ENCODE data around the gene PYGB.
"Not testable (repeated sequence)": the region's sequence is repeated elsewhere in the genome, so short reads cannot be mapped to it uniquely, and the experiment has no call there.

The PYGB gene

DNA sequence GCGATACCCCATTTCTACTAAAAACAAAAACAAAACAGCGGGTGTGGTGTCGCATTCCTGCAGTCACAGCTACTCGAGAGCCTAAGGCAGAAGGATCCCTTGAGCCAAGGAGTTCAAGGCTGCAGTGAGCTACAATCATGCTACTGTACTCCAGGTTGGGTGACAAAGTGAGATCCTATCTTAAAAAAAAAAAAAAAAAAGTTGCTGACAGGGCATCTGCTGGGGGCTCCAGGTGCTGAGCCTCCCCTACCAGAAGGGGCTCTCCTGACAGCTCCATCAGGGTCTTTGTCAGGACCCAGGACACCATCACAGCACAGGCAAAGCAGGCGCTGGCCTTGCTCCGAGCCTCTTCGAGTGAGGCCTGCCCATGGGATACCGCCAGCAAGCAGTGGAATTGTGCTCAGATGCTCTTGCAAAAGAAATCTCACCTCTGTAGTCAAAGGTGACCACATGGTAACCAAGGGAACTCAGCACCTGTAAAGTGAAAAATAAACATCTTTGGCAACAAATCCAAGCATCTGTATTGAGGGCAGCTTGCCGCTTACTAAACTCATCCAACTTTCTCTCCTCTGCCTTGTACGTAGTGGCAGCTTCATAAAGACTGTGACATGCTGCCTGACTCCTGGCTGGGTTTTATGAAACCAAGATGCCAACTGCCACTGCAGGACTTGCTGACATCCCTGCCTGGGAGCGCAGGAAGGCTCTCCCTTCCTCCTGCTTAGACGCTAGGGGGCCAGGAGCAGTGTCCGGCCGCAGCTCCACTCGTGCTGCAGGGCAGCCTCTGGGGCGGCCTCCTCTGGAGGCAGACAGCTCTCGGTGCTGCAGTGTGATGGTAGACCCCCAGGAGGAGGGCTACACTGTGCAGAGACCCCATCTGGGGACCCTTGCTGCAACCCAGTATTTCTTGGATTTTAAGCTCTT, 66.9 kb downstream of the PYGB start:
- no peak for DNase-seq

- no peak for DNase-seq
Measured at GRCh38 chr20:25315418-25316210, 67.7 kb downstream of the PYGB start.

- no peak for DNase-seq
Measured at GRCh38 chr20:25316506-25317190, 68.8 kb downstream of the PYGB start.

GRCh38 chr20:25317351-25318075, 69.6 kb downstream of the PYGB start:
- no peak for DNase-seq

- no peak for DNase-seq
Measured at GRCh38 chr20:25318471-25319240, 70.8 kb downstream of the PYGB start.

GRCh38 chr20:25319241-25320034, 71.6 kb downstream of the PYGB start:
- DNase-seq, result no peak

GRCh38 chr20:25320035-25320800, 72.3 kb downstream of the PYGB start:
- no peak for DNase-seq

DNA sequence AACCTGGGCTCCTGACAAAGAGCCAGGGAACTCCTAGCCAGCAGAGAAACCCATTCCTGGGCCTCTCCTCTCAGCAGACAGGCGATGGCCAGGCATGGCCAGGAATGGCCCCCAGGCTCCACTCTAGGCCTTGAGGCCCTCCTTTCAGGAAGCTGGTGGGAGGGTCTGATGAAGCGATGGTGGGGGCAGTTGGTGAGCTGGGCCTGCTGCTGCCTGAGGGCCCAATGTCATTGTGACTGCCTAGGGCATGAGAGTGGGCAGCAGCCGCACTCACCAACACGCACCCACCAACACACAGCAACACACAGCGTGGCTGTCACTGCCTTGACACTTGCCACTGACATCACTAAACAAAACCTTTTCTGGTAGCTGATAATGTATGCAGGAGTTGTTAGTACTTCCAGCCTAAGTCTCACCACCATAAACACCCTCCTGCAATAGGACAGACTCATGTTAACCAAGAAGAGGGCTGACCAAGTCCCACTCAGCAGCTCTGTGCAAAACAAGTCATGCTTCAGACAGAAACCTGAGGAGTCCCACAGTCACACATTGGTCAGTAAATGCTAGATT, 73.5 kb downstream of the PYGB start:
- no peak for DNase-seq

GRCh38 chr20:25321991-25322390, 74.1 kb downstream of the PYGB start:
- no peak for DNase-seq

DNA sequence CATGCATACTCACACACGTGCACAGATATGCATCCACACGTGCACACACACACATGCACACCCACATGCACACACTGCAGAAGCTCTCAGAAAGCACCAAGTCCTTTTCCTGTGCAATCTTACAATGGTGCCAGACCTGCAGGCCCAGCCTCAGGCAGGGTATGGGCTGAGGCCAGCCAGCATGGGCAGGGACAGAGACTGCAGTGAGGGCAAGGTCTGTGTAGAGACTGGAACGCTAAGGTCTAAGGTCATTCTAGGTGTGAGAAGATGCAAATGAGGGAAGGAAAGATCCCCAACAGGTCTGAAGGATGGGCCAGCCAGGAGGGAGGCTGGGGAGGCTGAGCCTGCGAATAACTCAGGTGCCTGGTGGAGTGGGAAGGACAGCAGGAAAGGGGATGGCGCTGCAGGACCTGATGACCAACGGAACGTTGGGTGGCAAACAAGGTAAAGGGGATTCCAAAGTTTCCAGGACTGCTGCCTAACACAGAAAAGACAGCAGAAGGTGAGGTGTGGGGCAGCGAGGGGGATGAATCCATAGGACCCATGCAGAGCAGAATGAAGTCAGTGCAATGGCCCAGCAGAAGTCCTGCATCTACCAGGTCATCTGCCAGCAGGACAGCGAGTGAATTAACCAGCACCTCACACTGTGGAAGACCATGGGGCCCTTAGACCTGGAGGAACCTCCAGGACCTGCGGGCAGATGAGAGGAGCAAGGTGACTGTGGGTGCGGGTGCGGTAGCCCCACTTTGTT, 75.8 kb downstream of the PYGB start:
- no peak for DNase-seq

DNA sequence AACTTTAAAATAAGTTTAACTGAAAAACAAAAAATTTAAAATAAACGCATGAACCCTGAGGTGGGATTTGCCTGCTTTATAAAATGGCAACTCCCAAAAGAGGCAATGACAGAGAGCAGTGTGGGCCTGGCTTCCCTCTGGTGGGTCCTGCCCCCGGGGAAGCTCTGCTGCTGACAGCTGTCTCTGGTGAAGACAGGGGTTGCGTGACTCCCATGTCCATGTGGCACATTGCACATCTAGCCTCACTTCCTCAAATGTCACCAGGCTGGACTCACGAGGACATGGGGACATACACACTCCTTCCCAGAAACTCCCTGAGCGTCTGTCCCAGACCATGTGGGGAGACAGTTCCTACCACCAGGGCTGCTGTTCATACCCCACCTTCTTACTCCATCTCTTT, 76.5 kb downstream of the PYGB start:
- DNase-seq, result no peak

DNA sequence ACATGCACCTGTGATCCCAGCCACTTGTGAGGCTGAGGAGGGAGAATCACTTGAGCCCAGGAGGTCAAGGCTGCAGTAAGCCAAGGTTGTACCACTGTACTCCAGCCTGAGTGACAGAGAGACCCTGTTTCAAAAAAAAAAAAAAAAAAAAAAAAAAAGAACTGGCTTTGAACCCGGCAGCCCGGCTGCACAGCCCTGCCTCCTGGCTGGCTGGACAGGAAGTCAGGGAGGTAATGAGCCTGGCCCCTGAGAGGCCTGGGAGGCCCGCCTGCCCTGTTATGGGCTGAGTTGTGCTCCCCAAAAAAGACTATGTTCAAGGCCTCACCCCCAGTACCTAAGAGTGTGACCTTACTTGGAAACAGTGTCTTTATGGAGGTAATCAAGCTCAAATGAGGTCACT, 77.2 kb downstream of the PYGB start:
- DNase-seq, result no peak

DNA sequence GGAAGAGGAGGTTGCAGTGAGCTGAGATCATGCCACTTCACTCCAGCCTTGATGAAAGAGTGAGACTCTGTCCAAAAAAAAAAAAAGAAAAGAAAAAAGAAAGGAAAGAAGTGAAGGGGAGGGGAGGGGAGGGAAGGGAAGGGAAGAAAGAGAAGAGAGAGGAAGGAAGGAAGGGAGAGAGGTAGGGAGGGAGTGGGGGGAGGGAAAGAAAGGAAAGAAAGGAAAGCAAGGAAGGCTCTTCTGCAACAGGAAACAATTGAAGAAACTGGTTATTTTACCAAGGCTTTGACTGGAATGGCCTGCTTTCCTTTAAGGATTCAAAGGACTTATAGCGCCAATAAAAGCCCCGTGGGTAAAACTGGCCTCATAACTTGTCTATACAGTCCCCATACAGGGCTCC, 78.1 kb downstream of the PYGB start:
- no peak for DNase-seq

DNA sequence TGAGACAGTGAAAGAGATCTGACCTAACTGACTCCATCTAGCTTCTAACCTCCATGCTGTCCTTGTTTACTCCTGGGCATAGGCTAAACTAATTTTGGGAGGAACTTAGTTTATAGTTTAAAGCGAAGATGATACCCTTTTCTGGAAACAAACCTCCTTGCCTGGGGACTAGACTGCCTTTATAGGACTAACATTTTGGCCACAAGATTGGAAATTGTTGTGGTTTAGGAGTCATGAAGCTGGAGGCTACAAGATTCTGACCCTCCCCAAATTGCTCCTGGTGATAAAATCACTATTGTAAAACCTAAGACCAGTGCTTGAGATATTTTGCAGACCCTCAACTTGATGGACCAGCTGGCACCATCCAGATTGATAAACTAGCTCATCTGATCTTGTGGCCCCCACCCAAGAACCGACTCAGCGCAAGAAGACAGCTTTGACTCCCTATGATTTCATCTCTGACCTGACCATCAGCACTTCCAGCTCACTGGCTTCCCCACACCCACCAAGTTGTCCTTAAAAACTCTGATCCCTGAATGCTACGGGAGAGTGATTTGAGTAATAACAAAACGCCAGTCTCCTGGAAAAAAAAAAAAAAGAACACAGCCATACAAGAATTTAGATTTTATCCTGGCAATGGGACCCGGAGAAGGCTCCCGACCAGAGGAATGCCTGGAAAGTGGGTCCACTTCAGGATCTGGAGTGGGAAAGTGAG, 79.8 kb downstream of the PYGB start:
- no peak for DNase-seq

GRCh38 chr20:25328954-25329498, 81.1 kb downstream of the PYGB start:
- DNase-seq, result no peak

DNA sequence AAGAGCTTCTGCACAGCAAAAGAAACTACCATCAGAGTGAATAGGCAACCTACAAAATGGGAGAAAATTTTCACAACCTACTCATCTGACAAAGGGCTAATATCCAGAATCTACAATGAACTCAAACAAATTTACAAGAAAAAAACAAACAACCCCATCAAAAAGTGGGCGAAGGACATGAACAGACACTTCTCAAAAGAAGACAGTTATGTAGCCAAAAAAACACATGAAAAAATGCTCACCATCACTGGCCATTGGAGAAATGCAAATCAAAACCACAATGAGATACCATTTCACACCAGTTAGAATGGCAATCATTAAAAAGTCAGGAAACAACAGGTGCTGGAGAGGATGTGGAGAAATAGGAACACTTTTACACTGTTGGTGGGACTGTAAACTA, 87.1 kb downstream of the PYGB start:
- DNase-seq, result not testable (repeated sequence)

DNA sequence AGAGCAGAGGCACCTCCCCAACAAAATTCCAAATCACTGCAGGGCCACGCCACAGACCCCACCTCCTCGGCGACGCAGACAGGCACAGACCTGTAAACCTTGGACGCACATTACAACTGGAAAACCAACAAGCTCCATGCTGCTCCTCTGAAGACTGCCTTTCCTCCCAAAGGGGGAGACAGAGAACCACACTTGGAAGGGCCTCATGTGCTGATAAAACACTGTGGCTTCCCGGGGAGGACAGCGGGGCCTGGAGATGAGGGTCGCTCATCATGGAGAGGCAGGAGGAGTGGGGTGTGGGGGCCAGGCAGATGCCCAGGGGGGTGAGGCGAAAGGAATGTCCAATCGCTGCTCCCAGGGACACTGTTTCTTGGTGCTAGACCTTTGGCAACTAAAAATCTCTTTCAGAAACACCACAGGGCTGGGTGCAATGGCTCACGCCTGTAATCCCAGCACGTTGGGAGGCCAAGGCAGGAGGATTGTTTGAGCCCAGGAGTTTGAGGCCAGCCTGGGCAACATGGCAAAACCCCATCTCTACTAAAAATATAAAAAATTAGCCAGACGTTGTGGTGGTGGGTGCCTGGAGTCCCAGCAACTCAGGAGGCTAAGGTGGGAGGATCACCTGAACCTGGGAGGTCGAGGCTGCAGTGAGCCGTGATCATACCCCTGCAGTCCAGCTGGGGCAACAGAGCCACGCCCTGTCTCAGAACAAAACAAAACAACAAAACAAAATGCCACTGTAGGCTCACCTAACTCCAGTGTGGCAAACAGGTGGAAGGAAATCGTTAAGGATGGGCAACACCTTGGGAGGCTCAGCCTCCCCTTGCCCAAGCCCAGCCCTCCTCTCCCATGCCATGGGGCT, 88.9 kb downstream of the PYGB start:
- DNase-seq, result no peak
